ENCODE results near the gene PGLYRP2. TPM values are rescaled to one million over a fixed set of nuclear protein-coding genes. Genes with fewer than 3 reads are reported as not detected.

Gene PGLYRP2, protein sequence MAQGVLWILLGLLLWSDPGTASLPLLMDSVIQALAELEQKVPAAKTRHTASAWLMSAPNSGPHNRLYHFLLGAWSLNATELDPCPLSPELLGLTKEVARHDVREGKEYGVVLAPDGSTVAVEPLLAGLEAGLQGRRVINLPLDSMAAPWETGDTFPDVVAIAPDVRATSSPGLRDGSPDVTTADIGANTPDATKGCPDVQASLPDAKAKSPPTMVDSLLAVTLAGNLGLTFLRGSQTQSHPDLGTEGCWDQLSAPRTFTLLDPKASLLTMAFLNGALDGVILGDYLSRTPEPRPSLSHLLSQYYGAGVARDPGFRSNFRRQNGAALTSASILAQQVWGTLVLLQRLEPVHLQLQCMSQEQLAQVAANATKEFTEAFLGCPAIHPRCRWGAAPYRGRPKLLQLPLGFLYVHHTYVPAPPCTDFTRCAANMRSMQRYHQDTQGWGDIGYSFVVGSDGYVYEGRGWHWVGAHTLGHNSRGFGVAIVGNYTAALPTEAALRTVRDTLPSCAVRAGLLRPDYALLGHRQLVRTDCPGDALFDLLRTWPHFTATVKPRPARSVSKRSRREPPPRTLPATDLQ
- total RNA-seq = not detected in 2 replicates

DNA sequence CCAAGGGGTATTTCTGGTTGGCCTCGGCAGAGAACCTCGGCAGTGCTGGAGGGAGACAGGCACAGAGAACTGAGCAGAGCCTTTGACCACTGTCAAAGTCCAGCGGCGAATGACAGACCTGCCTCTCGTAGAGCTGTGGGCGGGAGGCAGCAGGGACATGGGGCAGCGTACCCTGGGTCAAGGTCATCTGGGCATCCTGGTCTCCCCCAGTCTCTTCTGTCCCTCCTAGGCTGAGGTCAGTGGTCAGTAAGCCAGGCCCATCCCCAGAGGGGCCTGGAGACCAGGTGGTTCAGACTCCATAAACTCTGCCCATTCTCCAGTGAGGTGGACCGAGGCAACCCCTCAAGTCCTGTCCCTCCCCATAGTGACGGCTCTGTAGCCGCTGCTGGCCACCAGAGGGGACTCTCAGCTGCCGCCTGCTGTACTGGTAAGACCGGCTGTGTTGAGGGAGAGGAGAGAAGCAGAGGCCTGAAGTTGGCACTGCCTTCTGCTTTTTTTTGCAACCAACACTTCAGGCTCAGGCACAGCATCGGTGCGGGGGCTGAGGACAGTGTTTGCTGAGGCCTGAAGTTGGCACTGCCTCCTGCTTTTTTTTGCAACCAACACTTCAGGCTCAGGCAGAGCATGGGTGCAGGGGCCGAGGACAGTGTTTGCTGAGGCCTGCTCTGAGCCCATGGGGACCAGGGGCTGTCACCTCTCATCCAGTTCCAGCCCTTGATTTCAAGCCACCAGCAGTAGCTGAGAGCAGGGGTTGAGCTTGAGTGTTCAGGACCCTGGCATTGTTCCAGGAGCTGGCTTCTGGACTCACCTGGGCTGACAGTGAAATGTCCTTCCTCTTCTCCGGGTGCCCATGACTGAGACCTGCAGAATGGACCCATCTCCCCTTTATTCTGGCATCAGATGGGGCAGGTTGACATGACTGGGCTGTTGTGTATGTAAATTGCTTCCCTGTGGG is at the start of gene PGLYRP2:
Gene PGLYRP2, minus strand, starts transcription at position 111 of the 955 bp plus-strand sequence. CDS start 130 bp downstream, outside the sequence.

DNA sequence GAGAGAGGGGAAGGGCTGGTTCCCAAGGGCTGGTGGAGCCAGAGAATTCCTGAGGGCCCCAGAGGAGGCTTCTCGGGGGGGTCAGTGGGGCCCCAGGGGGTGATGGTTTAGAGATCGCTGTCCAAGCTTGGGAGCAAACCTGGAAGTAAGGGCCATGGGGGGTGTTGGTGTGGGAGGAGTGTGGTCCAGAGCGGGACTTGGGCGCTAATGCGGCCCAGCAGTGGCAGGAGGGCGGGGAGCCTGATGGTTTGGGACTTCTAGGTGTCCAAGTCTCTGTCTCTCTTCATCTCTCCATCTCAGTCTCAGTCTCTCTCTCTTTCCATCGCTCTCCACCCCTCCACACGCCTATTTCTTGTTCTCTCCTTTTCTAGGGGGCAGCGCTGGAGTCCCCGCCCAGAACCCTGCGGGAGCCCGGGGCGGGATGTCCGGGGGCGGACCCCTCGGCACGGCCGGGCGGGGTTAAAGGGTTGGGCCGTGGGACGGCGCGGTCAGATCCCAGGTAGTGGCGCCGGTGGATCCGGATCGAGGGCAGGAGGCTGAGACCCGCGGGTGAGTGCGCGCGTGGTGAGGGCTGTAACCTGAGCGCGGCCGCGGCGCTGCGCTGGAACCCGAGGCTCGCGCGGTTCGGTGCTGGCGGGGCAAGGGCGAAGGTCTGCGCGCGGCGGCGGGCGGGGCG is 28.9 kb upstream of the PGLYRP2 start, which contains the start of gene CYP4F22:
Gene CYP4F22, plus strand, starts transcription at position 491 of the 676 bp plus-strand sequence. CDS start 16,812 bp downstream, outside the sequence.

DNA sequence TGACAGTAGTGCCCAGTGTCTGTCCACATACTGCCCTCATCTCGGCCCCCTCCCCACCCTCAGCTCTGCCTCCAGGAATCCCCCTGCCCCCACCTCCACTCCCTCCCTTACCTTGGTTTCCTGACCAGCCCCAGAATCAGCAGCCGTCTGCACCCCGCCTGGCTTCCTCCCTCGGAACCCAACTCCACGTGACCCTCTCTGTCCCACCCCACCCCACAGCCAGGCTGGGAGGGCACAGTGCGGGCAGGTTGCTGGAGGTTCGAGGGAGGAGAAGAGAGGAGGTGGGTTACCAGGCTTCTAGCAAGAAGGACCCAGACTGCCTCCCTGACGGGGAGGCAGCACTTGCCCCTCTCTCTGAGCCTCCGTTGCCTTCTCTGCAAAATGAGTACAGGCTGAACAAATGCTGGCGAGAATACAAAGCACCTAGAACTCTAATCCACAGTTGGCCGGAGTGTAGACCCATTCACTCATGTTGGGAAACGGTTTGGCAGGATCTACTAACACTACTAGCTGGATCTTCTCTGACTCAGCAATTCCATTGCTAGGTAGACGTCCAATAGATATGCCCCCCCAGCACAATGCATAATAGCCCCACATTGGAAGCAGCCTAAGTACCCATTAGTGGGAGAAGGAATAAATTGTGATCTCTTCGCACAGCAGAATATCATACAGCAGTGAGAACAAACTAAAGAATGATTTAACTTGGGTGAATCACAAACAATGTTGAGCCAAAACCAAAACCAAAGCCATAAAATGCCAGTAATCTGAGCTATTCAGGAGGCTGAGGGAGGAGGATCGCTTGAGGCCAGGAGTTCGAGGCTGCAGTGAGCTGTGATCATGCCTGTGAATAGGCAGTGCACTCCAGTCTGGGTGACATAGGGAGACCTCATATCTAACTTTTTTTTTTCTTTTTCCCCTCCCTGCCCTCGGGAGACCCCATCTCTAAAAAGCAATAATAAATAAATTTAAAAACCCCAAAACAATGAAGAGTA is 14.6 kb downstream of the PGLYRP2 start, which contains the start of gene RASAL3:
Gene RASAL3, minus strand, starts transcription at position 151 of the 992 bp plus-strand sequence. CDS start 186 bp downstream, outside the sequence.

DNA sequence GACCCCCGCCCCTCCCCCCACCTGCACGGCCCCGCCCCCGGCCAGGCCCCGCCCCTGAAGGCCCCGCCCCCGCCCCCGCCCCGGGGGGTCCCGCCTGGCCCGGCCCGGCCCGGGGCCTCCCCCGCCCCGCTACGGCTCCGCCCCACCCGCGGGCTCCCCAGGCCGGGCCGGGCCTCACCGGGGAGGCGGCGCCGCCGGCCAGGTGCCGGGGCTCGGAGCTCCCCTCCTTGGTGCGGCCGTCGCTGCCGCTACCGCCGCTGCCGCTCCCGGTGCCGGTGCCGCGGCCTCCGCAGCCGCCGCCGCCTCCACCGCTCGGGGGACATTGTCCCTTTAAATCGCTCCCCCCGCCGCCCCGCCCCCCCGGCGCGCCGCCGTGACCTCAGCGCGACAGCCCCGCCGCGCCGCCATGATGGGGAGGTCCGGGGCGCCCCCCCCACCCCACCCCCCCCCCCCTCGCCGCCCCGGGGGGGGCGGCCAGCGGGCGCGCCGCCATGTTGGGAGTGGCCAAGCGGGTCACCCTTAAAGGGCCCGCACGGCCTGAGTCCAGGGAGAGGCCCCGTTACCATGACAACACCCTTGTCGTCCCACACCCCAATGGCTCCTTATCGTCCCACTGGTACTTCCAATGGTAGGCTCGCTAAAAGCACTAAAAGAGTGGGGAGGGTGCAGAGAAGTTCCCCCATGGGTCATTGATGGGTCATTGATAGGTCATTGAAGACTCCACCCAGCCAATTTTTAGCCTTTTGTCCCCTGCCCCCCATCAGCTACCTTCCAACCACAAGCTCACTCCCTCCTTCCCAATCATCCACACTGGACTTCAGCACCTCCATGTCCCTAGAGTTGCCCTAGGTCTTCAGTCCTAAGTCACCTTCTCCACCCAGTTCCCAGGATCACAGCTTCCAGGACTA is 29.4 kb downstream of the PGLYRP2 start, which contains the start of gene WIZ:
Gene WIZ, minus strand, starts transcription at position 337 of the 908 bp plus-strand sequence. CDS start 1,649 bp downstream, outside the sequence.

Small RNA genes lying within 50 kb of the gene (small RNA-seq; reads per million reads assigned to genes)
- gene MIR1470 = not detected

Other genes with a start within 250 kb of the PGLYRP2 start
- gene EPHX3, start 247.1 kb downstream of the PGLYRP2 start, total RNA-seq = 0.11 and 0.13 TPM in 2 replicates
- 19.1 and 23.9 TPM in 2 replicates for gene BRD4, start 147.0 kb downstream of the PGLYRP2 start, total RNA-seq
- 13.3 and 17.9 TPM in 2 replicates for gene AKAP8, start 99.7 kb downstream of the PGLYRP2 start, total RNA-seq
- 39.5 and 40.1 TPM in 2 replicates for gene AKAP8L, start 60.5 kb downstream of the PGLYRP2 start, total RNA-seq
- 9.4 TPM in 2 replicates for gene WIZ, start 29.5 kb downstream of the PGLYRP2 start, total RNA-seq
- not detected in 2 replicates for gene RASAL3, start 15.0 kb downstream of the PGLYRP2 start, total RNA-seq
- not detected in 2 replicates for gene CYP4F22, start 29.0 kb upstream of the PGLYRP2 start, total RNA-seq
- not detected in 2 replicates for gene CYP4F8, start 135.7 kb upstream of the PGLYRP2 start, total RNA-seq
- not detected in 2 replicates for gene CYP4F3, start 161.4 kb upstream of the PGLYRP2 start, total RNA-seq
- not detected in 2 replicates for gene CYP4F12, start 193.6 kb upstream of the PGLYRP2 start, total RNA-seq
- gene OR10H2, start 248.5 kb upstream of the PGLYRP2 start, total RNA-seq = not detected in 2 replicates

Measured in articular chondrocyte of knee joint (primary cell).